Fibroblast of lung (primary cell): ENCODE data around the gene ITGB1BP1. TPM values are rescaled to one million over a fixed set of nuclear protein-coding genes. Genes with fewer than 3 reads are reported as not detected.

Experiments
- DNase-seq, 2 donors: peaks; one replicate each; pipeline versions ENCODE4 v3.0.0 to v3.0.0-alpha.2; 2010; ENCODE audit warnings: low read depth in 2 of 2
- H2AFZ ChIP-seq: 2 replicates; pipeline ENCODE4 v1.5.1; 2012; ENCODE audit warnings: low read length, control low read depth, inconsistent platforms
- H3K27ac ChIP-seq: 2 replicates; pipeline ENCODE4 v1.5.1; 2011; ENCODE audit warnings: low read length, control low read depth; ENCODE audit not compliant: insufficient read depth
- H3K27me3 ChIP-seq: 2 replicates; pipeline ENCODE4 v1.5.1; 2011; ENCODE audit warnings: mild to moderate bottlenecking, low read length; ENCODE audit not compliant: control insufficient read depth, insufficient read depth
- H3K36me3 ChIP-seq: 2 replicates; pipeline ENCODE4 v1.5.1; 2011; ENCODE audit warnings: low read length; ENCODE audit not compliant: control insufficient read depth, insufficient read depth
- H3K4me1 ChIP-seq: 2 replicates; pipeline ENCODE4 v1.5.1; 2011; ENCODE audit warnings: low read length; ENCODE audit not compliant: control insufficient read depth, insufficient read depth; ENCODE audit errors: extremely low read depth
- H3K4me2 ChIP-seq: 2 replicates; pipeline ENCODE4 v1.5.1; 2011; ENCODE audit warnings: low read length, control low read depth; ENCODE audit not compliant: insufficient read depth; ENCODE audit errors: extremely low read depth
- H3K4me3 ChIP-seq, 4 experiments: fragments of 200-600 bp in 1 of 4; sonication (generic) in 1 of 4; replicated peaks in 1 of 4; 2 replicates each; pipeline ENCODE4 v1.5.1; 2011 to 2016; ENCODE audit warnings: low read length in 4 of 4, low read depth in 3 of 4, mild to moderate bottlenecking in 3 of 4, control low read depth in 2 of 4, inconsistent platforms in 1 of 4, mixed read lengths in 1 of 4; ENCODE audit not compliant: insufficient read depth in 1 of 4; ENCODE audit errors: control extremely low read depth in 1 of 4
- H3K79me2 ChIP-seq: 2 replicates; pipeline ENCODE4 v1.5.1; 2012; ENCODE audit warnings: mild to moderate bottlenecking, low read length, inconsistent platforms; ENCODE audit not compliant: control insufficient read depth, insufficient read depth
- H3K9ac ChIP-seq: 2 replicates; pipeline ENCODE4 v1.5.1; 2011; ENCODE audit warnings: mild to moderate bottlenecking, low read length, control low read depth; ENCODE audit not compliant: insufficient read depth
- H3K9me3 ChIP-seq: 2 replicates; pipeline ENCODE4 v1.5.1; 2012; ENCODE audit warnings: low read depth, low read length; ENCODE audit not compliant: control insufficient read depth, insufficient read depth
- H4K20me1 ChIP-seq: 2 replicates; pipeline ENCODE4 v1.5.1; 2011; ENCODE audit warnings: low read length; ENCODE audit not compliant: control insufficient read depth, insufficient read depth; ENCODE audit errors: extremely low read depth
- EZH2 ChIP-seq: IDR thresholded peaks from 2 replicates; pipeline ENCODE4 v1.5.1; 2012; ENCODE audit warnings: low read length, control low read depth, mild to moderate bottlenecking; ENCODE audit errors: missing control alignments
- polyA plus RNA-seq, 2 donors: library from polyadenylated mRNA; depleted of rRNA in 1 of 2; stranded (reverse) in 1 of 2; unstranded in 1 of 2; fragments of >200 nt; gene quantifications; 2 replicates each; pipeline ENCODE4 v1.2.1, GENCODE V29; 2011 to 2012; ENCODE audit warnings: missing spikeins in 1 of 2
- total RNA-seq: library from RNA; depleted of rRNA; stranded (reverse); fragments of >200 nt; gene quantifications from 2 replicates; pipeline ENCODE4 v1.2.1, GENCODE V29; 2014
- TF ChIP-seq, protein P1 (sequence below), 2 donors: IDR thresholded peaks in 1 of 2; conservative IDR thresholded peaks in 1 of 2; 1 replicate in 1 of 2; 2 replicates in 1 of 2; pipeline ENCODE4 v1.5.1; 2011 to 2012; ENCODE audit warnings: low read length in 2 of 2, control low read depth in 1 of 2, inconsistent platforms in 1 of 2, low read depth in 1 of 2, mild to moderate bottlenecking in 1 of 2

ITGB1BP1 gene
- total and polyA plus RNA-seq, 2 donors (not counting 1 experiment from before 2014, with no cell fraction given), result 44.6 to 131 TPM

DNA sequence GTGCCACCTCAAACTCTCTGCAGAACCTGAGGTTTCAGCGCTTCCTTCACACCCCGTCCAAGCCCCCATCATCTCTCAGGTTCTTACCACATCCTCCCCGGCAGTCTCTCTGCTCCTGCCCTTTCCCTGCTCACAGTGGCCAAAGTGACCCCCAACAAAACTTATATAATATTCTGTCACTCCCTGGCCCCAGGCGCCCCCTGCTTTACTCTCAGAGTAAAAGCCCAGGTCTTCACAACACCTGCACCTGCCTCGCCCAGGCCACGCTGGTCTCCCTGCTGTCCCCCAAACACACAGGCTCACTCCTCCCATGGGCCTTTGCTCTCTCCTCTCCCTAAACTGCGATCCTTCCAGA, 6.4 kb downstream of the ITGB1BP1 start:
- H3K27me3 ChIP-seq, result no peaks in the 10 kb centered on the region
- H3K36me3 ChIP-seq, result peaks cover 5% of the 10 kb centered on the region
- H3K4me3 ChIP-seq, result no peak overlapping the region
- no peak overlapping the region for H2AFZ ChIP-seq
- no peak for DNase-seq
- no peaks in the 10 kb centered on the region for H3K4me1 ChIP-seq
- no peak overlapping the region for H3K27ac ChIP-seq
- TF ChIP-seq, protein P1, sequence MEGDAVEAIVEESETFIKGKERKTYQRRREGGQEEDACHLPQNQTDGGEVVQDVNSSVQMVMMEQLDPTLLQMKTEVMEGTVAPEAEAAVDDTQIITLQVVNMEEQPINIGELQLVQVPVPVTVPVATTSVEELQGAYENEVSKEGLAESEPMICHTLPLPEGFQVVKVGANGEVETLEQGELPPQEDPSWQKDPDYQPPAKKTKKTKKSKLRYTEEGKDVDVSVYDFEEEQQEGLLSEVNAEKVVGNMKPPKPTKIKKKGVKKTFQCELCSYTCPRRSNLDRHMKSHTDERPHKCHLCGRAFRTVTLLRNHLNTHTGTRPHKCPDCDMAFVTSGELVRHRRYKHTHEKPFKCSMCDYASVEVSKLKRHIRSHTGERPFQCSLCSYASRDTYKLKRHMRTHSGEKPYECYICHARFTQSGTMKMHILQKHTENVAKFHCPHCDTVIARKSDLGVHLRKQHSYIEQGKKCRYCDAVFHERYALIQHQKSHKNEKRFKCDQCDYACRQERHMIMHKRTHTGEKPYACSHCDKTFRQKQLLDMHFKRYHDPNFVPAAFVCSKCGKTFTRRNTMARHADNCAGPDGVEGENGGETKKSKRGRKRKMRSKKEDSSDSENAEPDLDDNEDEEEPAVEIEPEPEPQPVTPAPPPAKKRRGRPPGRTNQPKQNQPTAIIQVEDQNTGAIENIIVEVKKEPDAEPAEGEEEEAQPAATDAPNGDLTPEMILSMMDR (conservative IDR thresholded peaks at IDR 0.05 in 1 of 2, IDR thresholded peaks at IDR 0.05 in 1 of 2; ENCODE audit: low read depth in 1 of 2, low read length in 2 of 2), result no peak
- no peaks in the 10 kb centered on the region for H3K9me3 ChIP-seq
- H3K4me2 ChIP-seq, result no peak overlapping the region
- peaks cover 64% of the 10 kb centered on the region for H3K79me2 ChIP-seq
- no peak overlapping the region for H3K9ac ChIP-seq
- no peaks in the 10 kb centered on the region for H4K20me1 ChIP-seq

DNA sequence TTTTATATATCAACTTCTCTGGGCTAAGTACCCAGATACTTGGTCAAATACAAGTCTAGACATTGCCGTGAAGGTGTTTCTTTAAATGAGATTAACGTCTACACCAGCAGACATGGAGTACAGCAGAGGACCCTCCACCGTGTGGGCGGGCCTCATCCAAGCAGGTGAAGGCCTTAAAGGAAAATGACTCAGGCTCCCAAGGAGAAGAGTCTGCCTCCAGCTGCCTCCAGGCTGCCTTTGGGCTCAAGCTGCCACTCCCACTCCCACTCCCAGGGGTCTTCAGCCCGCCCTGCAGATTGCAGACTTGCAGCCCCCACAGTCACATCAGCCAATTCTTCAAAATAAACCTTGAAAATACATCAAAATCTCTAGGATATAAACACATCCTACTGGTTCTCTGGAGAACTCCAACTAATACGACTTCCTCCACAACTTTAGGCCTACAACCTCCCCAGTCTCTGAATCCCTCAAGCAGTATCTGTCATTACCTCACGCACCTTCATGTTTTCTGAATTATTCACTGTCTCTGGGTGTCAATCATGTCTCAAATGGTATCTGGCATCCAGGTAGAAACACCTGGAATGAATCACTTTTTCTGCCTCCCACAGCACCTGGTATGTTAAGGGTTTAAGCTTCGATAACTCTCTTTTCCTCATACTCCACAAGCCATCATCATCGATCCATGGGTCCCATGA, 6.9 kb downstream of the ITGB1BP1 start:
- Histone ChIP-seq H3K9ac (no peak overlapping the region), H3K27me3 (no peaks in the 10 kb centered on the region), H3K36me3 (peaks cover 5% of the 10 kb centered on the region), H2AFZ (no peak overlapping the region), H3K4me1 (no peaks in the 10 kb centered on the region), H3K4me2 (no peak overlapping the region), H3K27ac (no peak overlapping the region), H3K9me3 (no peaks in the 10 kb centered on the region), H4K20me1 (no peaks in the 10 kb centered on the region), H3K4me3 (no peak overlapping the region), H3K79me2 (peaks cover 59% of the 10 kb centered on the region)
- TF ChIP-seq, protein P1 (conservative IDR thresholded peaks at IDR 0.05 in 1 of 2, IDR thresholded peaks at IDR 0.05 in 1 of 2; ENCODE audit: low read depth in 1 of 2, low read length in 2 of 2), result no peak
- no peak for TF ChIP-seq EZH2
- no peak for DNase-seq

DNA sequence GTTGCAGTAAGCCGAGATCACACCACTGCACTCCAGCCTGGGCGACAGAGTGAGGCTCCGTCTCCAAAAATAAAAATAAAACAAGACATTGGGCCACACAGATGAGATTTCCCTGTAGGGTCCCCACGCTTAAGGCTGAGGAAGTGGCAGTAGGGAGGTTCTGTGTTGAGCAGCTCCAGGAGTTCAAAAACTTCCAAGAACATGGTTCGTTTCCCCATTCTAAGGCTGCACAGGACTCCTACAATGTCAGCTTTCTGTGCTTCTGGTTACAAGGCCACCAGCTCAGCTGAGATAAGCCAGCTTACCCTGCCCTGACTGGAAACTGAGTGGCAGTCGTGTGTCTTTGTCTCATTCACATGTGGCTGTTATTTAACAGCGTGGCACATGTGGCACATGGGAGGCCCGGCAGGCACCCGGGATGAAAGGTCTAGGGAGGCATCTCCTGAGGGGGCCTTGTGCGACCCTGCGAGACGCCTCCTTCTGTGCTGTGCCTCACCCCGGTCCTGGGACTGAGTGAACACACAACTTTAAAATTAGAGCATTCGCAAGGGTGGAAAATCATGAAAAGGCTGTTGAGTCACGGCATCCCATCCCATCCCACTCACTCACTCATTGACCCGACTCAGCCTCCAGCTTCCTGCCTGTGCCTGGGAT, 7.7 kb downstream of the ITGB1BP1 start:
- DNase-seq, result peak in 1 of 2 donors; percentile 62
- Histone ChIP-seq H3K36me3 (peaks cover 5% of the 10 kb centered on the region), H3K79me2 (peaks cover 52% of the 10 kb centered on the region), H3K4me2 (no peak overlapping the region), H3K27me3 (no peaks in the 10 kb centered on the region), H3K4me3 (no peak overlapping the region), H3K9ac (no peak overlapping the region), H2AFZ (no peak overlapping the region), H3K4me1 (no peaks in the 10 kb centered on the region), H3K9me3 (no peaks in the 10 kb centered on the region), H4K20me1 (no peaks in the 10 kb centered on the region), H3K27ac (no peak overlapping the region)
- TF ChIP-seq, protein P1 (conservative IDR thresholded peaks at IDR 0.05 in 1 of 2, IDR thresholded peaks at IDR 0.05 in 1 of 2; ENCODE audit: low read depth in 1 of 2, low read length in 2 of 2), result no peak
- no peak for TF ChIP-seq EZH2
